MM.1S (cell line): Measurements from ENCODE around the gene HHIPL2.

Experiments used
- EZH2 ChIP-seq: fragments of 300-600 bp; sonication (generic); optimal IDR thresholded peaks from 2 replicates; pipeline ENCODE3; 2017; ENCODE audit warnings: low read depth, mild to moderate bottlenecking, antibody characterized with exemption, low read length, mixed read lengths
- TF ChIP-seq, protein P1 (sequence below): fragments of 300-600 bp; sonication (generic); IDR thresholded peaks from 2 replicates; pipeline ENCODE4 v1.5.1; 2016; ENCODE audit warnings: antibody characterized with exemption, low read length, mixed read lengths

GRCh38 chr1:222594789-222595188 lies 46.9 kb upstream of the HHIPL2 start:
- TF ChIP-seq, protein P1, sequence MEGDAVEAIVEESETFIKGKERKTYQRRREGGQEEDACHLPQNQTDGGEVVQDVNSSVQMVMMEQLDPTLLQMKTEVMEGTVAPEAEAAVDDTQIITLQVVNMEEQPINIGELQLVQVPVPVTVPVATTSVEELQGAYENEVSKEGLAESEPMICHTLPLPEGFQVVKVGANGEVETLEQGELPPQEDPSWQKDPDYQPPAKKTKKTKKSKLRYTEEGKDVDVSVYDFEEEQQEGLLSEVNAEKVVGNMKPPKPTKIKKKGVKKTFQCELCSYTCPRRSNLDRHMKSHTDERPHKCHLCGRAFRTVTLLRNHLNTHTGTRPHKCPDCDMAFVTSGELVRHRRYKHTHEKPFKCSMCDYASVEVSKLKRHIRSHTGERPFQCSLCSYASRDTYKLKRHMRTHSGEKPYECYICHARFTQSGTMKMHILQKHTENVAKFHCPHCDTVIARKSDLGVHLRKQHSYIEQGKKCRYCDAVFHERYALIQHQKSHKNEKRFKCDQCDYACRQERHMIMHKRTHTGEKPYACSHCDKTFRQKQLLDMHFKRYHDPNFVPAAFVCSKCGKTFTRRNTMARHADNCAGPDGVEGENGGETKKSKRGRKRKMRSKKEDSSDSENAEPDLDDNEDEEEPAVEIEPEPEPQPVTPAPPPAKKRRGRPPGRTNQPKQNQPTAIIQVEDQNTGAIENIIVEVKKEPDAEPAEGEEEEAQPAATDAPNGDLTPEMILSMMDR: no peak
- no peak for TF ChIP-seq EZH2
